GM18861 (cell line): ENCODE data around the gene EGFL7.

Source experiments
- ATAC-seq: cut with Tn5 transposase; IDR thresholded peaks from one replicate; pipeline ENCODE4 v1.9.1; 2021; ENCODE audit not compliant: unreplicated experiment

The EGFL7 gene

DNA sequence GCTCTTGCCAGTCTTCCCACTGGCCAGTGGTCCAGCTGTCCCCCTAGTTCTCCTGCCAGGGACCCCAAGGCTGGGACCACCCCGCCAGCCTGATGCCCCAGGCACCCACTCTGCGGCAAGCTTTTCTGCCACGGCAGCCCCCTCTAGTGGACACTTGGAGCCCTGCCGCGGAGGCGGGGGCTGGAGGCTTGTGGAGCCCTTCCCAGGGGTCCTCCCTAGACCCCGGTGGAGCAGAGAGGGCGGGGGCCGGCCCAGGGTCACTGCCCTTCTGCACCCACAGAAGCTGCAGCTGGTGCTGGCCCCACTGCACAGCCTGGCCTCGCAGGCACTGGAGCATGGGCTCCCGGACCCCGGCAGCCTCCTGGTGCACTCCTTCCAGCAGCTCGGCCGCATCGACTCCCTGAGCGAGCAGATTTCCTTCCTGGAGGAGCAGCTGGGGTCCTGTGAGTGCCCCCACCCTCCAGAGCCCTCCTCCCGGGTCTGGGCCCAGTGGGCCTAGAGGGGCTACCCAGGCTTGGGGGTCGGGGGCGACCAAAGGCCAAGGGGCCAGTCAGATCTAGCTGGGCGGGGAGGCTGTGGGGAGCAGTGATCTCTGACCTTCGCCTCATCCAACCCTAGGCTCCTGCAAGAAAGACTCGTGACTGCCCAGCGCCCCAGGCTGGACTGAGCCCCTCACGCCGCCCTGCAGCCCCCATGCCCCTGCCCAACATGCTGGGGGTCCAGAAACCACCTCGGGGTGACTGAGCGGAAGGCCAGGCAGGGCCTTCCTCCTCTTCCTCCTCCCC, 9.1 kb downstream of the EGFL7 start:
- no peak for ATAC-seq

DNA sequence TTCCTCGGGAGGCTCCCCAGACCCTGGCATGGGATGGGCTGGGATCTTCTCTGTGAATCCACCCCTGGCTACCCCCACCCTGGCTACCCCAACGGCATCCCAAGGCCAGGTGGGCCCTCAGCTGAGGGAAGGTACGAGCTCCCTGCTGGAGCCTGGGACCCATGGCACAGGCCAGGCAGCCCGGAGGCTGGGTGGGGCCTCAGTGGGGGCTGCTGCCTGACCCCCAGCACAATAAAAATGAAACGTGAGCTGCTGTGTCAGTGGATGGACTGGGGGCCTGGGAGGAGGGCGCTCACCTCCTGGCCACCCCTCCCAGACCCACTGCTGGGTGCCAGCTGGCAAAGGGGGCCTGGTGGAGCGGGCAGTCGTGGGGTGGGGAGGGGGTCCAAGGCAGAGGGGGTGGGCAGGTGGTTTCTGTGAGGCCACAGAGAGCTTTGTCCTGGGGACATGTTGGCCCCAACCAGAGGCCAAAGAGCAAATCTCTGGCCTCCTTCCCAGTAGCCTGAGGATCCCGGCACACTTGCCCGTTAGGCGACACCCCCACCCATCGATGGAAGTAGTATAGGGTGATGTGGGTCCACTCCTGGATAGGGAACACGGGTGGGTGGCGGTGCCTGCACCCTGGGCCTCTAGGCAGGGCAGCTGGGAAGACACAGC, 9.8 kb downstream of the EGFL7 start:
- no peak for ATAC-seq

DNA sequence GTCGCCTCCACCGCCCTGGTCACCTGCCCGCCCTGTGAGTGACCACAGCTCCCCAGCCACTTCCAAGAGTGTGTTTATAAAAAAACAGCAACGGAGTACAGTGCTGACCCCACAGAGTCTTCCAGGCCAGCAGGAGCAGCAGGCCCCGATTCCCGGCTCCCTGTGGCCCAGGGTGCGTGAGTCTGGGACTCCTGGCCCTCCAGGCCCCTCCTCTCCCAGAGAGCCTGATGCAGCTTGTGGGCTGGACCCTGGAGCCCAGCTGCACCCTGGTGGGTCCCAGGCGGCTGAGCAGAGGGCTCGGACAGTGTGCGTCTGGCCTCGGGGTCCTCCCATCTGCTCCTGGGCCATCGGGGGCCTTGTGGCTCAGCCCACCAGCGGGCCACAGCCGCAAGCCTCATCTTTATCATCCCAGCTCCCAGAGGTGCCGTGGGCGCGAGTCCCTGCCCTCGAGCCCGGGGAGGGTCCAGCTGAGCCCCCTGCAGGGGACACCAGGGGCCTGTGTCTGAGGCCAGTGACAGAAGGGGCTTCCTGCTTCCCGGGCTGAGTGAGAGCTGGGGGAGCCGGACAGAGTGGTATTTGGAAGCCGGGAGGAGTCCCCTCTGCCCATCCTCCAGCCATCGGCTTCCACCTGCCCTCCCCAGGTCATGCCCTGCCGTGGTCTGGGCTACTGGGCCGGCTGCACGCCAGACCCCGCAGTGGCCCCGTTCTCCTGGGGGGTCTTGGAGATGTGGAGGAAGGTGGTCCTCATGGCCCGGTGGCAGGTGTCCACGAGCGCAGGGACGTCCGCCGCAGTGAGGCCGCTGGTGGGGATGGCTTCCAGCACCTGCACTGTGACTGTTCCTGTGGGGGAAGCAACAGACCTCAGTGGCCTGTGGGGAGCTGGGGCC, 10.6 kb downstream of the EGFL7 start:
- no peak for ATAC-seq

DNA sequence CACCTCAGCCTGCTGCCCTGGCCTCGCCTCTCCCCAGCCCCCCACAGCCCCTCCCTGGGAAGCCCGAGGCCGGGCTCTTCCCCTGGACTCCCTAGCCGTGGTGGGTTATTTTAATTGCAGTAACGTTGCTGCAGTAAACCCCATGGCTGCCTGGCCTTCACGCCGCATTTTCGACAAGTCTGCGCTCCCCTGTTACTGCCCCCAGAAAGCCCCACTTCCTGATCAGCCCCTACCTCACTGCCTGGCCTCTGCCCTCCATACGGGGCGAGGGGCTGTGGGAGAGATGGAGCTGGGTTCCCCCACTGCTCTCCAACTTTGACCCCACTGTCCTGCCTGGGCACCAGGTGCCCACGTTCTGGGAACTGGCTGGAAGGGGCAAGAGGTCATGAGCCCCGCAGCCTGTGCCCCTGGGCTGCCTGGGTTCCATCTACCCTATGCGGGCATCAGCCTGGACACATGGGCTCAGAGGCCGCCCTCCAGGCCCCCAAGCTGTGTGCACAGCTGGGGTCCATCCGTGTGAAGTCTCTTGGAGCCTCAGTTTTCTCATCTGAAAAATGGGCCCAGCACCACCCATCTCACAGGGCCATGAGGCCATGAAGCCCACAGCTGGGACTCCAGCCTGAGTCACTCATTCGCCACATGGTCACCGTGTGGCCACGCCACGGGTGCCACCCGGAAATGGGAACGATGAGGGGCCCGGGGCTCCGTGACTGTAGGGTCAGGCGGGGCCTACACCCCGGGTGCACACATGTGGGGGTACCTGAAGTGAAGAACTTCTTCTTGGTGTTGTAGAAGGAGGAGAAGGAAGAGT, 11.5 kb downstream of the EGFL7 start:
- no peak for ATAC-seq

DNA sequence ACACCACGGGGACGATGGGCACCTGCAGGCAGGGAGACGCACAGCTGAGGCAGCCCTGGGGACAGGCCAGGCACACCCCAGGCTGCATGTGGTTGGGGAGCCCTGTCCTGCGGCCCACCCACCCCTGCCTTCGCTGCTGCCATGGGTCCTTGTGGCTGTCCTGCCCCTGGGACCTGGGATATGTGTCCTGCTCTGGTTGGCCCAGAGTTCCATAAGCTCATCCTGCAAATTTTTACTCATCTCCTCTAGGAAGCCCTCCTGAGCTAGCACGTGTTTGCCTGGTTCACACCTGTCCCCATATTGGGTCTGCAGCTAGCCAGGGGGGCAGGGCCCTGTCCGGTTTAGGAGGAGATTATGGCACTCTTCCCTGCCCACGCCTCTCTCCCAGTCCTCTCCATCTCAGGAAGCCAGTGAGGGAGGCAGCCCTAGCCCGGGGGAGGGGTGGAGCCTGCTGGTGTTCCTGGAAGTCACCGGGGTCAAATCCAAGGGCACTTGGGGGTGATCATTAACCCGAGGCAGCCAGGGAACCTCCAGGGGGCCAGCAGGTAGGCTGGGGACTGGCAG, 12.2 kb downstream of the EGFL7 start:
- ATAC-seq: no peak

GRCh38 chr9:136675477-136676296, 13.0 kb downstream of the EGFL7 start:
- ATAC-seq: no peak

DNA sequence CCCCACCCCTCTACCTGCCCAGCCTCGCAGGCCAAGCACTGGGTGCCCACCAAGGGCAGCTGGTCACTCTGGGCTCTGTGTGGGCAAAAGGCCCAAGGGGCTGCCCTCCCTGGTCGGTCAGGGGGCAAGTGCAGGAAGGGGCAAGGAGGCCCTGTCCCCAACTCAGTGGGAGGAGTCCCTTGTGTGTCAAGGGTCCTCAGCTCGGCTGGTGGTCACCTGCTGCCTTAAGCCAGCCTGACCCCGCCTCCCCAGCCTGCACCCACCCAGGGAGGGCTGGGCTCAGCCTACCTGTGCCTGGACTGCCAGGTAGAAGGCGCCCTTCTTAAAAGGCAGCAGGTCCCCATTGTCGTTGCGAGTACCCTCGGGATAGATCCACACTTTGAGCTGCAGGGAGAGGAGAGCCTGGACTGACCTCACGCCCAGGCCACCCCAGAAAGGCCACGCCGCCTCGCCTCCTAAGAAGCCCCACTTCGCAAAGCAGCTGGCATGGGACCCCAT, 13.6 kb downstream of the EGFL7 start:
- no peak for ATAC-seq

DNA sequence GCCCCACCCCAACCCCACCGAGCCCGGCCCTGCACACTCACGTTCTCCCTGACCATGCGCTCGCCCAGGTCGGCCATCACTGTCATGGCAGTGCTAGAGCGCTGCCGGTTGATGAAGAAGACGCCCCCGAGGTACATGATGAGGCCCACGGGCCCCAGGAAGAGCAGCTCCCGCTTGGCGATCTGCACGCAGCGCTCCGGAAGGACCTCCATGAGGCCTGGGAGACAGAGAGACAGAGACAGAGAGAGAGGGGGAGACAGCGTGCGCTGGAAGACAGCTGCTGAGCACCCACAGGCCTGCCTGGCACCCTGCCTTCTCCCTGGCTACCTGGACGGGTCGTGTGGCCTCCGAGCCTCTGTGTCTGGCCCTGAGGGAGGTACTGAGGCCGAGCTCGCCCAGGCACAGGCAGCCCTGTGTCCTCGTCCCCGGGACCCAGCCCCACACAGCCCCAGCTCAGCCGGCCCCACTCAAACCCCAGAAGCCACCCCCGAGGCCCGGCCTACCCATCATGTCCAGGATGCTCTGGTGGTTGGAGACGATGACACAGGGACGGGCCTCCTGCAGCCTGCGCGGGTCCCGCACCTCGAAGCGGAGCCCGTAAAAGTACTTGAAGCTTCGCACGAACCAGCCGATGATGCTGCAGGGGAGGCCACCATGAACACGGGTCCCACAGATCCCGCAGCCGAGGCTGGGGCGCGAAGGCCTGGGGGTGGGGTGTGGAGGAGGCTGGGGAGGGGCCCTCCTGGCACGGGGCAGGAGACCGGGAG, 14.4 kb downstream of the EGFL7 start:
- no peak for ATAC-seq

DNA sequence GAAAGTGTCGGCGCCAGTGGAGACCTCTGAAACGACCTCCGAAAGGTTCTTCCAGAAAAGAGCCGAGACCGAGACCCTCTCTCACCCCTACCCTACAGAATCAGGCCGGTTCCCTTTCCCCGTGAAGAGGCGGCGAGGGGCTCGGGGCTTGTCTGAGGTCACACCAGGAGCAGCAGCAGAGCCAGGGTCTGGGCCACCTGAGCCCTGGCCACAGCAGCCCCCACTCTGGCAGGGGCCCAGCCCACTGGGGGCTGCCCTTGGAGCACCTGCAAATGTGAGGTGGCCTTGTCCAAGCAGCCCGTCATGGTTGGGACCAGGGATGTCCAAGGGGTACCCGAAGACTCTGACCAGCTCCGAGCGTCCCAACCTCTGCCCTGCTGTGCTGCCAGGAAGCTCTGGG, 15.3 kb downstream of the EGFL7 start:
- ATAC-seq: no peak

DNA sequence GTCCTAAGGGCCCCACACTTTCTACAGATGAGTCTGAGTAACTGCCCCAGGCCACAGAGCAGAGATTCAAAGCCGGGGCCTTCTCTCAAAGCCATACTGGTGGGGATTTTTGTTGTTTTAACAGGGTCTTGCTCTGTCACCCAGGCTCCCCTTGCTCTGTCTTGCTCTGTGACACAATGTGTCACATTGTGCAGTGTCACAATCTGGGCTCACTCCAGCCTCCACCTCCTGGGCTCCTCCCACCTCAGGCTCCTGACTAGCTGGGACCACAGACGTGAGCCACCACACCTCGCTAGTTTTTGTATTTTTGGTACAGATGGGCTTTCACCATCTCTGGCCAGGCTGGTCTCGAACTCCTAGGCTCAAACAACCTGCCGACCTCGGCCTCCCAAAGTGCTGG, 15.9 kb downstream of the EGFL7 start:
- no peak for ATAC-seq

GRCh38 chr9:136679431-136679941, 16.8 kb downstream of the EGFL7 start:
- no peak for ATAC-seq

DNA sequence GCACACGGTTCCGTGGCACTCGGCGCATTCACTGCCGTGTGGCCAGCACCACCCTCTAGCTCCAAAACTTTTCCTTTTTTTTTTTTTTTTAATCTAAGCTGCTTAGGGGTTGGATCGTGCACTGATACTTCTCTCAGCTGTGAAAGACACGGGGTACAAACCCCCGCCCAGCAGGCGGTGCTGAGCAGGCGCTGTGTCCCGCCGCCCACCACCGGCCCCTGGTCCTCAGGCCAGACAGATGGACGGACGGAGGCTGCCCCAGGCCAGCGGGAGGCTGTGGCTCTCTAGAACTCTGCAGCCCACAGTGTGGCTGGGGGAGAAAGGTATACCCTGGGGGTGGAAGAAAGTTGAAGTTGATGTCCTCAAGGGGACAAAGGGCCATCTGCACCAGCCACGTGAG, 18.3 kb downstream of the EGFL7 start:
- no peak for ATAC-seq

GRCh38 chr9:136681945-136682699, 19.4 kb downstream of the EGFL7 start:
- ATAC-seq: no peak

GRCh38 chr9:136682710-136683109, 20.0 kb downstream of the EGFL7 start:
- no peak for ATAC-seq

GRCh38 chr9:136683173-136683745, 20.5 kb downstream of the EGFL7 start:
- ATAC-seq: no peak

DNA sequence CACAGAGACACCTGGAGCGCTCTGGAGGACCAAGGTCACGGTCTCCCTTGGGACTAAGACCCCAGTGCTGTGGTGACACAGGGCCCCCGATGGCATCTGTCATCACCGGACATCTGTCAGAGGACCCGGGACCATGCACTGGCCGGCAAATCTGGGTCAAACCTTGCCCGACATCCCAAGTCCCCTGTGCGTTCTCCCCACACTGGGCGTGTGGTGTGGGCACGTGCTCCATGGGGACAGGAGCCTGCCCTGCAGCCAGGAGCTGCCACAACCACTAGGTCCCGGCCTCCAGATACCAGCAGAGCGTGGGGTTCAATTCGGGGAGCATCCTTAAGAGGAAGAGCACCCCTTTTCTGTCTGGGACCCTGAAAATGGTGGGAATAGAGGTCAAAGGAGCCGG, 21.0 kb downstream of the EGFL7 start:
- no peak for ATAC-seq

GRCh38 chr9:136684339-136684738, 21.6 kb downstream of the EGFL7 start:
- no peak for ATAC-seq
